Gastroesophageal sphincter (tissue), 4 donors: ENCODE measurements around the gene PLXNA1. TPM values are rescaled to one million over a fixed set of nuclear protein-coding genes. Genes with fewer than 3 reads are reported as not detected.
A peak's percentile ranks its signal among the peaks of the same experiment; 100 is the strongest.

Source experiments
- ATAC-seq: fragments of 150-250 bp; one replicate; pipeline ENCODE4 v1.9.1; 2016; ENCODE audit warnings: mild to moderate bottlenecking, moderate library complexity
- H3K27ac ChIP-seq, 4 donors: fragments of 200-600 bp; sonication (generic) in 3 of 4; 1 replicate in 3 of 4; 2 replicates in 1 of 4; pipeline ENCODE4 v1.5.1; 2016 to 2019
- H3K27me3 ChIP-seq: fragments of 200-600 bp; sonication (generic); one replicate; pipeline ENCODE4 v1.5.1; 2019
- H3K36me3 ChIP-seq, 2 donors: fragments of 200-600 bp; sonication (generic); one replicate each; pipeline ENCODE4 v1.5.1; 2019; ENCODE audit warnings: control low read depth in 1 of 2
- H3K4me1 ChIP-seq, 3 donors: fragments of 200-600 bp; sonication (generic); 1 replicate in 2 of 3; 2 replicates in 1 of 3; pipeline ENCODE4 v1.5.1; 2016 to 2019; ENCODE audit warnings: control low read depth in 2 of 3
- H3K4me3 ChIP-seq, 2 donors: fragments of 200-600 bp; sonication (generic); one replicate each; pipeline ENCODE4 v1.5.1; 2019; ENCODE audit warnings: mild to moderate bottlenecking in 1 of 2, moderate library complexity in 1 of 2
- H3K9me3 ChIP-seq, 3 donors: fragments of 200-600 bp; sonication (generic); one replicate each; pipeline ENCODE4 v1.5.1; 2017 to 2019; ENCODE audit warnings: control low read depth in 2 of 3
- CTCF ChIP-seq, 4 experiments: fragments of 200-600 bp in 2 of 4; fragments of 450-650 bp in 2 of 4; sonication (generic) in 1 of 4; IDR thresholded peaks; one replicate each; pipeline ENCODE4 v1.5.1; 2017 to 2019; ENCODE audit warnings: antibody characterized with exemption in 4 of 4, mild to moderate bottlenecking in 2 of 4, moderate library complexity in 2 of 4
- EP300 ChIP-seq: sonication (generic); formaldehyde crosslinking; IDR thresholded peaks from one replicate; pipeline ENCODE4 v1.6.1; 2017; ENCODE audit warnings: antibody characterized with exemption, mild to moderate bottlenecking
- POLR2A ChIP-seq, 2 donors: fragments of 450-650 bp; IDR thresholded peaks; one replicate each; pipeline ENCODE4 v1.6.1; 2017; ENCODE audit warnings: antibody characterized with exemption in 2 of 2, mild to moderate bottlenecking in 2 of 2, moderate library complexity in 1 of 2
- POLR2AphosphoS5 ChIP-seq: sonication (generic); formaldehyde crosslinking; IDR thresholded peaks from one replicate; pipeline ENCODE4 v1.6.1; 2017; ENCODE audit warnings: antibody characterized with exemption
- WGBS, 2 donors: methylation state at CpG; one replicate each; pipeline ENCODE4 v1.1.5; 2018; ENCODE audit warnings: low coverage in 1 of 2; 5-methylcytosine and 5-hydroxymethylcytosine counted together
- total RNA-seq, 4 donors: library from RNA; depleted of rRNA; stranded (reverse); fragments of >200 nt; gene quantifications; one replicate each; pipeline ENCODE4 v1.1.0, GENCODE V29; 2016

PLXNA1 gene
- total RNA-seq, 4 donors from 2014 or later, result 20.1 to 86.7 (median 31.9) TPM

GRCh38 chr3:126979046-126979628 lies 3.8 kb upstream of the PLXNA1 start:
- Histone ChIP-seq H3K27me3 (peaks cover 18% of the 10 kb centered on the region), H3K4me1 (peaks cover 0 to 17% (median 5%) of the 10 kb centered on the region in 3 donors), H3K27ac (no peak overlapping the region), H3K4me3 (no peak overlapping the region), H3K36me3 (no peaks in the 10 kb centered on the region), H3K9me3 (peaks cover 0 to 17% (median 0%) of the 10 kb centered on the region in 3 donors)
- WGBS, 2 donors, result 67 to 100% methylated on average over 1 of the region's 5 CpGs
- TF ChIP-seq POLR2A (IDR thresholded peaks at IDR 0.05), result no peak
- TF ChIP-seq EP300, result no peak
- no peak for TF ChIP-seq POLR2AphosphoS5
- no peak for TF ChIP-seq CTCF (IDR thresholded peaks at IDR 0.05)
- ATAC-seq, result no peak

GRCh38 chr3:126980266-126980811 lies 2.6 kb upstream of the PLXNA1 start:
- no peak overlapping the region for H3K27ac ChIP-seq
- WGBS, 2 donors, result 100% methylated on average over 1 of the region's 15 CpGs; no CpG with 5 or more reads in 1 of the 2 donors
- H3K4me1 ChIP-seq, result peaks cover 0 to 29% (median 14%) of the 10 kb centered on the region in 3 donors
- H3K4me3 ChIP-seq, result no peak overlapping the region
- ATAC-seq, result no peak
- peaks cover 18% of the 10 kb centered on the region for H3K27me3 ChIP-seq
- TF ChIP-seq EP300 (no peak), POLR2AphosphoS5 (no peak), CTCF (IDR thresholded peaks at IDR 0.05) (no peak), POLR2A (IDR thresholded peaks at IDR 0.05) (no peak)
- peaks cover 0 to 7% (median 0%) of the 10 kb centered on the region in 3 donors for H3K9me3 ChIP-seq
- H3K36me3 ChIP-seq, result no peaks in the 10 kb centered on the region

- WGBS, 2 donors, result 0% methylated on average over 1 of the region's 12 CpGs; no CpG with 5 or more reads in 1 of the 2 donors
Observed at GRCh38 chr3:126982126-126982470, 817 bp upstream of the PLXNA1 start.

GRCh38 chr3:126983276-126983652 lies 349 bp downstream of the PLXNA1 start:
- Histone ChIP-seq H3K27ac (peak overlapping the region in 3 of 4 donors; percentile 43 to 81 (median 47)), H3K36me3 (peaks cover 0 to under 1% of the 10 kb centered on the region in 2 donors), H3K4me1 (peaks cover 0 to 54% (median 29%) of the 10 kb centered on the region in 3 donors), H3K27me3 (peaks cover 18% of the 10 kb centered on the region), H3K9me3 (no peaks in the 10 kb centered on the region), H3K4me3 (peak overlapping the region; percentile 77 to 91)
- TF ChIP-seq CTCF (IDR thresholded peaks at IDR 0.05), result peak in 1 of 4 experiments; percentile 7
- TF ChIP-seq EP300, result no peak
- no CpG with 5 or more reads among the region's 70 CpGs for WGBS, 2 donors
- peak; percentile 22 for ATAC-seq

More at GRCh38 chr3:126982126-126982470, 817 bp upstream of the PLXNA1 start:
- H3K27ac ChIP-seq, result peak overlapping the region in 3 of 4 donors; percentile 76 to 90 (median 85)
- no peaks in the 10 kb centered on the region for H3K9me3 ChIP-seq
- H3K4me3 ChIP-seq, result peak overlapping the region; percentile 37 to 91
- no peak for ATAC-seq
- H3K27me3 ChIP-seq, result peaks cover 18% of the 10 kb centered on the region
- peaks cover 0 to 47% (median 28%) of the 10 kb centered on the region in 3 donors for H3K4me1 ChIP-seq
- no peaks in the 10 kb centered on the region for H3K36me3 ChIP-seq
- no peak for TF ChIP-seq CTCF (IDR thresholded peaks at IDR 0.05)
- no peak for TF ChIP-seq POLR2A (IDR thresholded peaks at IDR 0.05)
- no peak for TF ChIP-seq EP300
- no peak for TF ChIP-seq POLR2AphosphoS5
